ENCODE measurements around the gene SEC22A.

Gene SEC22A

GRCh38 chr3:123156276-123156995 is 45.3 kb upstream of the SEC22A start:
- H3K27ac ChIP-seq, result no peak overlapping the region
- no peak for DNase-seq (ENCODE audit: low spot score)
- H3K4me3 ChIP-seq, result no peak overlapping the region
- no peak for TF ChIP-seq CTCF (IDR thresholded peaks at IDR 0.05)

GRCh38 chr3:123157209-123157597 is 44.5 kb upstream of the SEC22A start:
- Histone ChIP-seq H3K27ac (no peak overlapping the region), H3K4me3 (no peak overlapping the region)
- TF ChIP-seq CTCF (IDR thresholded peaks at IDR 0.05), result no peak
- DNase-seq (ENCODE audit: low spot score), result no peak

GRCh38 chr3:123157598-123158287 is 44.0 kb upstream of the SEC22A start:
- Histone ChIP-seq H3K27ac (no peak overlapping the region), H3K4me3 (no peak overlapping the region)
- no peak for TF ChIP-seq CTCF (IDR thresholded peaks at IDR 0.05)
- DNase-seq (ENCODE audit: low spot score), result no peak

- Histone ChIP-seq H3K27ac (no peak overlapping the region), H3K4me3 (no peak overlapping the region)
- no peak for TF ChIP-seq CTCF (IDR thresholded peaks at IDR 0.05)
- no peak for DNase-seq (ENCODE audit: low spot score)
These were observed 43.4 kb upstream of the SEC22A start for GRCh38 chr3:123158330-123158729.

DNA sequence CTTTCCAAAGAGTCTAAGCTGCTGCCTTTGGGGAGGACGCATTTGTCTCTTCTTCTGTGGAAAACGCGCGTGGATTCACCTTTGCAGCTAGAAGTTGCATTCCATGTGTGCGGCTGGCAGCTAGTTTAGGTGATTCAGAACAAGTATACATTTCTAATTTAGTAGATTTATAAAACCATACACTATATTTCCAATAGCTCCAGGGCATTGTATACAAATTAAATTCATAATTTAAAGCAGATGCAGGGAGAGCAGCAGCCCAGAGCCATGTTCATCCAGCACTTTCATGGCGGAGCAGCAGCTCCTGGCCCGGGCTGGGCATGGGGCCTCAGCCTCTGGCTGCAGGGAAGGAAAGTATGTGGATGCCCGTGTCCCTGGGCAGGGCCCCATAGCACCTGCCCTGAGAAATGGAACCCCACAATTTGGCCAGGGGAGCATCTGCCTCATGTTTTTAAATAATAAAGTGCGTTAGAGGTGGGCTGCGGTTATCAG is 42.8 kb upstream of the SEC22A start:
- no peak for TF ChIP-seq CTCF (IDR thresholded peaks at IDR 0.05)
- H3K4me3 ChIP-seq, result no peak overlapping the region
- DNase-seq (ENCODE audit: low spot score), result no peak
- no peak overlapping the region for H3K27ac ChIP-seq

GRCh38 chr3:123159926-123160635 is 41.7 kb upstream of the SEC22A start:
- DNase-seq (ENCODE audit: low spot score), result no peak
- no peak for TF ChIP-seq CTCF (IDR thresholded peaks at IDR 0.05)
- no peak overlapping the region for H3K27ac ChIP-seq
- no peak overlapping the region for H3K4me3 ChIP-seq
